Fibroblast of villous mesenchyme (primary cell): ENCODE data around the gene HIF1A. TPM values are rescaled to one million over a fixed set of nuclear protein-coding genes. Genes with fewer than 3 reads are reported as not detected.
A peak's percentile ranks its signal among the peaks of the same experiment; 100 is the strongest.

ENCODE experiments used
- DNase-seq: peaks from one replicate; pipeline ENCODE4 v3.0.0-alpha.2; 2010; ENCODE audit warnings: low read depth
- H3K4me3 ChIP-seq: 2 replicates; pipeline ENCODE4 v1.5.1; 2011; ENCODE audit warnings: low read depth, mild to moderate bottlenecking, low read length
- total RNA-seq: library from RNA; depleted of rRNA; stranded (reverse); fragments of >200 nt; gene quantifications from 2 replicates; pipeline ENCODE4 v1.2.3, GENCODE V29; 2012
- TF ChIP-seq, protein P1 (sequence below): IDR thresholded peaks from 2 replicates; pipeline ENCODE4 v1.5.1; 2012; ENCODE audit warnings: low read depth, mild to moderate bottlenecking, low read length; ENCODE audit not compliant: insufficient read depth

The HIF1A gene
- total RNA-seq, result 395 and 671 TPM in 2 replicates

DNA sequence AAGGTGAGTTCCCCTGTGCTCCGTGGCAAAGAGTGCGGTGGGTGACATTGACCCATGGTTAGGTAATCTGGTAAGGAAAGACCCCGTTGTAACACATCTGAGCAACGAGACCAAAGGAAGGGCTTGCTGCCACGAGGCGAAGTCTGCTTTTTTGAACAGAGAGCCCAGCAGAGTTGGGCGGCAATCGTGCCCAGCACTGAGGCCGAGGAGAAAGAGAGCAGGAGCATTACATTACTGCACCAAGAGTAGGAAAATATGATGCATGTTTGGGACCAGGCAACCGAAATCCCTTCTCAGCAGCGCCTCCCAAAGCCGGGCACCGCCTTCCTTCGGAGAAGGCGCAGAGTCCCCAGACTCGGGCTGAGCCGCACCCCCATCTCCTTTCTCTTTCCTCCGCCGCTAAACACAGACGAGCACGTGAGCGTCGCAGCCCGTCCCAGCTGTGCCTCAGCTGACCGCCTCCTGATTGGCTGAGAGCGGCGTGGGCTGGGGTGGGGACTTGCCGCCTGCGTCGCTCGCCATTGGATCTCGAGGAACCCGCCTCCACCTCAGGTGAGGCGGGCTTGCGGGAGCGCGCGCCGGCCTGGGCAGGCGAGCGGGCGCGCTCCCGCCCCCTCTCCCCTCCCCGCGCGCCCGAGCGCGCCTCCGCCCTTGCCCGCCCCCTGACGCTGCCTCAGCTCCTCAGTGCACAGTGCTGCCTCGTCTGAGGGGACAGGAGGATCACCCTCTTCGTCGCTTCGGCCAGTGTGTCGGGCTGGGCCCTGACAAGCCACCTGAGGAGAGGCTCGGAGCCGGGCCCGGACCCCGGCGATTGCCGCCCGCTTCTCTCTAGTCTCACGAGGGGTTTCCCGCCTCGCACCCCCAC, at the start of gene HIF1A:
Gene HIF1A, plus strand, starts transcription at position 684 of the 865 bp plus-strand sequence. CDS start 292 bp downstream, outside the sequence.
- TF ChIP-seq, protein P1, sequence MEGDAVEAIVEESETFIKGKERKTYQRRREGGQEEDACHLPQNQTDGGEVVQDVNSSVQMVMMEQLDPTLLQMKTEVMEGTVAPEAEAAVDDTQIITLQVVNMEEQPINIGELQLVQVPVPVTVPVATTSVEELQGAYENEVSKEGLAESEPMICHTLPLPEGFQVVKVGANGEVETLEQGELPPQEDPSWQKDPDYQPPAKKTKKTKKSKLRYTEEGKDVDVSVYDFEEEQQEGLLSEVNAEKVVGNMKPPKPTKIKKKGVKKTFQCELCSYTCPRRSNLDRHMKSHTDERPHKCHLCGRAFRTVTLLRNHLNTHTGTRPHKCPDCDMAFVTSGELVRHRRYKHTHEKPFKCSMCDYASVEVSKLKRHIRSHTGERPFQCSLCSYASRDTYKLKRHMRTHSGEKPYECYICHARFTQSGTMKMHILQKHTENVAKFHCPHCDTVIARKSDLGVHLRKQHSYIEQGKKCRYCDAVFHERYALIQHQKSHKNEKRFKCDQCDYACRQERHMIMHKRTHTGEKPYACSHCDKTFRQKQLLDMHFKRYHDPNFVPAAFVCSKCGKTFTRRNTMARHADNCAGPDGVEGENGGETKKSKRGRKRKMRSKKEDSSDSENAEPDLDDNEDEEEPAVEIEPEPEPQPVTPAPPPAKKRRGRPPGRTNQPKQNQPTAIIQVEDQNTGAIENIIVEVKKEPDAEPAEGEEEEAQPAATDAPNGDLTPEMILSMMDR, result peak; percentile 26
- peak; percentile 100 for DNase-seq
- H3K4me3 ChIP-seq, result peak within 1 kb of the TSS; percentile 87

GRCh38 chr14:61646366-61647116, 48.8 kb upstream of the HIF1A start:
- DNase-seq, result no peak

GRCh38 chr14:61647704-61648103, 47.6 kb upstream of the HIF1A start:
- TF ChIP-seq, protein P1, result no peak
- H3K4me3 ChIP-seq, result no peak overlapping the region
- DNase-seq, result no peak

More at GRCh38 chr14:61646366-61647116, 48.8 kb upstream of the HIF1A start:
- H3K4me3 ChIP-seq, result no peak overlapping the region
- TF ChIP-seq, protein P1, result no peak

DNA sequence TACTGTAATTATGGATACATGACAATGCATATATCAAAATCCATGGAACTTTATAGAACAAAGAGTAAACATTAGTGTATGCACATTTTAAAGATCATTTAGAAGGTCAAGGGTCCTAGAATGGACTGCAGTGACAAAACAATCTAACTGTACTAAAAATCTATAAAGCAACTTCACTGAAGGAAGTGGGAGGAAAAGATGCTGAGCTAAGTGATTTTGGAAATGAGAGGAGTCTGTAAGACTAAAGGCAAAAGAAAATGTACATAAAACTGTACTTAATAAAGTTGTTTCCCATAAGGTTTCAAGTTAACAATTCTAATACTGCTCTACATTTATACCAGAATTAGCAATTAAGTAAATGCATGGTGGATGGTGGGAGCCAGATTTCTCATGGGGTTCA, 46.9 kb upstream of the HIF1A start:
- DNase-seq, result no peak
- TF ChIP-seq, protein P1, result no peak
- H3K4me3 ChIP-seq, result no peak overlapping the region

- no peak for DNase-seq
- no peak overlapping the region for H3K4me3 ChIP-seq
- TF ChIP-seq, protein P1, result no peak
These were observed 46.0 kb upstream of the HIF1A start for GRCh38 chr14:61649283-61649682.

DNA sequence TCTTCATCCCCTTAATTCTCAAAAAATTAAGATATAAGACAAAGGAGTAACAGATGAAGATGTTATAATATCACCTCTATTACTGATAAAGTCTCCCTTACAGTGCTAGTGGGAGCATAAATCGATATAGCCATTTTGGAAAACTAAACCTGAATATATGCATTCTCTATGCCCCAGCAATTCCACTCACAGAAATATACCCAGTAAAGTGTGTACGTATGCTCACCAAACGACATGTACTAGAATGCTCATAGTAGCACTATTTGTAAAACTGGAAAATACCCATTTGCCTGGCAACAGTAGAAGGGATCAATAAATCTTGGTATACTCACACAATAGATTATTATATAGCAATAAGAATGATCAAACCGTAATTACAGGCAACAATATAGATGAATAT, 44.0 kb upstream of the HIF1A start:
- no peak for DNase-seq
- H3K4me3 ChIP-seq, result no peak overlapping the region
- TF ChIP-seq, protein P1, result no peak
